ENCODE measurements around the gene EPHB2. TPM values are rescaled to one million over a fixed set of nuclear protein-coding genes. Genes with fewer than 3 reads are reported as not detected.

The EPHB2 gene
- polyA plus RNA-seq, 2 of the 4 experiments (the other 2 are of a cell fraction): 13.0 to 35.3 TPM

GRCh38 chr1:22860883-22861385, 150.3 kb downstream of the EPHB2 start:
- ChIA-PET CTCF (interaction anchor here (0.6 to 3.0 kb wide), 9 partner anchors 9 to 159 kb away, joined by 3 to 29 read pairs (median 7); no protein-coding TSS in a partner anchor), POLR2A (interaction anchor here (1.6 kb wide), 1 partner anchor 156 kb away, joined by 6 read pairs; no protein-coding TSS in a partner anchor)
- 81% methylated on average over 4 of the region's 4 CpGs for WGBS (ENCODE audit: missing lambda C conversion rate)
- Histone ChIP-seq H3K9me3 (no peaks in the 10 kb centered on the region), H3K4me2 (no peak overlapping the region), H3K4me3 (no peak overlapping the region), H3K4me1 (peaks cover 9% of the 10 kb centered on the region; the same call in 2 of the 3 replicates), H3K27ac (no peak overlapping the region)
- DNase-seq (ENCODE audit: low read depth in 1 of 2, low spot score in 1 of 2) (no peak), FAIRE-seq (no peak), ATAC-seq (no peak)
- no peak for TF ChIP-seq ESRRA (IDR thresholded peaks at IDR 0.05; ENCODE audit: borderline replicate concordance, low read length)
- TF ChIP-seq TP53 (CRISPR knock-in tag; IDR thresholded peaks at IDR 0.05): no peak
- TF ChIP-seq JUNB (IDR thresholded peaks at IDR 0.05): no peak
- TF ChIP-seq POLR2AphosphoS2 (conservative IDR thresholded peaks at IDR 0.05; ENCODE audit: low read length): no peak
- TF ChIP-seq CBX8 (IDR thresholded peaks at IDR 0.05): no peak
- no peak for TF ChIP-seq MAFK (IDR thresholded peaks at IDR 0.05; ENCODE audit: partially characterized antibody)
- no peak for TF ChIP-seq PBX3 (IDR thresholded peaks at IDR 0.05)
- no peak for TF ChIP-seq ZC3H11A (IDR thresholded peaks at IDR 0.05)
- TF ChIP-seq, protein P1, sequence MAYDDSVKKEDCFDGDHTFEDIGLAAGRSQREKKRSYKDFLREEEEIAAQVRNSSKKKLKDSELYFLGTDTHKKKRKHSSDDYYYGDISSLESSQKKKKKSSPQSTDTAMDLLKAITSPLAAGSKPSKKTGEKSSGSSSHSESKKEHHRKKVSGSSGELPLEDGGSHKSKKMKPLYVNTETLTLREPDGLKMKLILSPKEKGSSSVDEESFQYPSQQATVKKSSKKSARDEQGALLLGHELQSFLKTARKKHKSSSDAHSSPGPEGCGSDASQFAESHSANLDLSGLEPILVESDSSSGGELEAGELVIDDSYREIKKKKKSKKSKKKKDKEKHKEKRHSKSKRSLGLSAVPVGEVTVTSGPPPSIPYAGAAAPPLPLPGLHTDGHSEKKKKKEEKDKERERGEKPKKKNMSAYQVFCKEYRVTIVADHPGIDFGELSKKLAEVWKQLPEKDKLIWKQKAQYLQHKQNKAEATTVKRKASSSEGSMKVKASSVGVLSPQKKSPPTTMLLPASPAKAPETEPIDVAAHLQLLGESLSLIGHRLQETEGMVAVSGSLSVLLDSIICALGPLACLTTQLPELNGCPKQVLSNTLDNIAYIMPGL (CRISPR knock-in tag; IDR thresholded peaks at IDR 0.05; ENCODE audit: borderline replicate concordance): no peak
- no peak for TF ChIP-seq EP300 (IDR thresholded peaks at IDR 0.05)
- no peak for TF ChIP-seq HEYL (CRISPR knock-in tag; IDR thresholded peaks at IDR 0.05)
- TF ChIP-seq FOSB (CRISPR knock-in tag; IDR thresholded peaks at IDR 0.05): no peak
- TF ChIP-seq, protein P2, sequence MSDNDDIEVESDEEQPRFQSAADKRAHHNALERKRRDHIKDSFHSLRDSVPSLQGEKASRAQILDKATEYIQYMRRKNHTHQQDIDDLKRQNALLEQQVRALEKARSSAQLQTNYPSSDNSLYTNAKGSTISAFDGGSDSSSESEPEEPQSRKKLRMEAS (IDR thresholded peaks at IDR 0.05): no peak
- no peak for TF ChIP-seq REST (IDR thresholded peaks at IDR 0.05)
- TF ChIP-seq MAZ (IDR thresholded peaks at IDR 0.05; ENCODE audit: borderline replicate concordance, low read depth, low read length): no peak
- TF ChIP-seq KDM5A (IDR thresholded peaks at IDR 0.05): no peak
- no peak for TF ChIP-seq RCOR1 (IDR thresholded peaks at IDR 0.05; ENCODE audit: low read depth, low read length)
- TF ChIP-seq, protein P3, sequence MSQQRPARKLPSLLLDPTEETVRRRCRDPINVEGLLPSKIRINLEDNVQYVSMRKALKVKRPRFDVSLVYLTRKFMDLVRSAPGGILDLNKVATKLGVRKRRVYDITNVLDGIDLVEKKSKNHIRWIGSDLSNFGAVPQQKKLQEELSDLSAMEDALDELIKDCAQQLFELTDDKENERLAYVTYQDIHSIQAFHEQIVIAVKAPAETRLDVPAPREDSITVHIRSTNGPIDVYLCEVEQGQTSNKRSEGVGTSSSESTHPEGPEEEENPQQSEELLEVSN (IDR thresholded peaks at IDR 0.05; ENCODE audit: borderline replicate concordance, low read depth): no peak
- no peak for TF ChIP-seq MYC (IDR thresholded peaks at IDR 0.05; ENCODE audit: borderline replicate concordance, low read length)
